Measurements from ENCODE around the gene RNF43.

GRCh38 chr17:58387834-58388233 lies 29.5 kb downstream of the RNF43 start:
- TF ChIP-seq CTCF (IDR thresholded peaks at IDR 0.05) (no peak), POLR2A (IDR thresholded peaks at IDR 0.05) (no peak)
